ENCODE data around the gene GPR3. TPM values are rescaled to one million over a fixed set of nuclear protein-coding genes. Genes with fewer than 3 reads are reported as not detected.

The GPR3 gene
- total and polyA plus RNA-seq, 4 donors = under 0.01 to 0.30 TPM; not detected in 2

GRCh38 chr1:27350663-27351540, 41.5 kb upstream of the GPR3 start:
- Histone ChIP-seq H3K4me1 (ENCODE audit: control insufficient read depth in 4 of 4, insufficient read depth in 4 of 4, low read length in 3 of 4) (peaks cover 3 to 27% (median 17%) of the 10 kb centered on the region in 4 donors), H3K9ac (ENCODE audit: low read depth in 1 of 2, low read length in 2 of 2) (no peak overlapping the region), H3K9me3 (ENCODE audit: control insufficient read depth in 4 of 4, low read length in 3 of 4) (no peaks in the 10 kb centered on the region), H3K4me3 (ENCODE audit: low read depth in 1 of 3, low read length in 3 of 3) (peak overlapping the region in 1 of 3 donors; percentile 19), H3K36me3 (ENCODE audit: control insufficient read depth in 4 of 4, insufficient read depth in 3 of 4, low read depth in 1 of 4, low read length in 3 of 4) (no peaks in the 10 kb centered on the region), H3K27me3 (ENCODE audit: control insufficient read depth in 4 of 4, insufficient read depth in 4 of 4, low read length in 3 of 4) (no peaks in the 10 kb centered on the region), H3K27ac (ENCODE audit: low read depth in 1 of 2, low read length in 2 of 2) (no peak overlapping the region)
- DNase-seq (ENCODE audit: low spot score) = no peak
- TF ChIP-seq GABPA (IDR thresholded peaks at IDR 0.05 in 1 of 2, conservative IDR thresholded peaks at IDR 0.05 in 1 of 2) (no peak), ZBTB33 (IDR thresholded peaks at IDR 0.05) (no peak), TAF1 (conservative IDR thresholded peaks at IDR 0.05) (no peak), EGR1 (IDR thresholded peaks at IDR 0.05; ENCODE audit: low read depth in 2 of 2) (no peak)
- 30% methylated on average over 62 of the region's 62 CpGs for WGBS

GRCh38 chr1:27351541-27352107, 40.8 kb upstream of the GPR3 start:
- Histone ChIP-seq H3K4me1 (ENCODE audit: control insufficient read depth in 4 of 4, insufficient read depth in 4 of 4, low read length in 3 of 4) (peaks cover 3 to 27% (median 17%) of the 10 kb centered on the region in 4 donors), H3K36me3 (ENCODE audit: control insufficient read depth in 4 of 4, insufficient read depth in 3 of 4, low read depth in 1 of 4, low read length in 3 of 4) (no peaks in the 10 kb centered on the region), H3K9me3 (ENCODE audit: control insufficient read depth in 4 of 4, low read length in 3 of 4) (no peaks in the 10 kb centered on the region), H3K4me3 (ENCODE audit: low read depth in 1 of 3, low read length in 3 of 3) (no peak overlapping the region), H3K27ac (ENCODE audit: low read depth in 1 of 2, low read length in 2 of 2) (no peak overlapping the region), H3K27me3 (ENCODE audit: control insufficient read depth in 4 of 4, insufficient read depth in 4 of 4, low read length in 3 of 4) (no peaks in the 10 kb centered on the region), H3K9ac (ENCODE audit: low read depth in 1 of 2, low read length in 2 of 2) (no peak overlapping the region)
- no peak for DNase-seq (ENCODE audit: low spot score)
- 43% methylated on average over 8 of the region's 8 CpGs for WGBS
- peak in 1 of 2 donors; percentile 40 for TF ChIP-seq HNF4A (conservative IDR thresholded peaks at IDR 0.05)
- no peak for TF ChIP-seq FOXA1 (IDR thresholded peaks at IDR 0.05)
- TF ChIP-seq EGR1 (IDR thresholded peaks at IDR 0.05; ENCODE audit: low read depth in 2 of 2) = no peak

- Histone ChIP-seq H3K4me3 (ENCODE audit: low read depth in 1 of 3, low read length in 3 of 3) (no peak overlapping the region), H3K9ac (ENCODE audit: low read depth in 1 of 2, low read length in 2 of 2) (no peak overlapping the region), H3K9me3 (ENCODE audit: control insufficient read depth in 4 of 4, low read length in 3 of 4) (no peaks in the 10 kb centered on the region), H3K27ac (ENCODE audit: low read depth in 1 of 2, low read length in 2 of 2) (no peak overlapping the region), H3K27me3 (ENCODE audit: control insufficient read depth in 4 of 4, insufficient read depth in 4 of 4, low read length in 3 of 4) (no peaks in the 10 kb centered on the region), H3K36me3 (ENCODE audit: control insufficient read depth in 4 of 4, insufficient read depth in 3 of 4, low read depth in 1 of 4, low read length in 3 of 4) (no peaks in the 10 kb centered on the region), H3K4me1 (ENCODE audit: control insufficient read depth in 4 of 4, insufficient read depth in 4 of 4, low read length in 3 of 4) (peaks cover 3 to 31% (median 22%) of the 10 kb centered on the region in 4 donors)
- no peak for TF ChIP-seq HNF4G (IDR thresholded peaks at IDR 0.05)
- no peak for TF ChIP-seq FOXA1 (IDR thresholded peaks at IDR 0.05)
- DNase-seq (ENCODE audit: low spot score) = no peak
- 93% methylated on average over 13 of the region's 13 CpGs for WGBS
Observed at GRCh38 chr1:27353166-27353565, 39.3 kb upstream of the GPR3 start.

GRCh38 chr1:27353629-27354028, 38.8 kb upstream of the GPR3 start:
- DNase-seq (ENCODE audit: low spot score) = no peak
- Histone ChIP-seq H3K27ac (ENCODE audit: low read depth in 1 of 2, low read length in 2 of 2) (no peak overlapping the region), H3K27me3 (ENCODE audit: control insufficient read depth in 4 of 4, insufficient read depth in 4 of 4, low read length in 3 of 4) (no peaks in the 10 kb centered on the region), H3K9ac (ENCODE audit: low read depth in 1 of 2, low read length in 2 of 2) (no peak overlapping the region), H3K9me3 (ENCODE audit: control insufficient read depth in 4 of 4, low read length in 3 of 4) (no peaks in the 10 kb centered on the region), H3K36me3 (ENCODE audit: control insufficient read depth in 4 of 4, insufficient read depth in 3 of 4, low read depth in 1 of 4, low read length in 3 of 4) (no peaks in the 10 kb centered on the region), H3K4me3 (ENCODE audit: low read depth in 1 of 3, low read length in 3 of 3) (no peak overlapping the region), H3K4me1 (ENCODE audit: control insufficient read depth in 4 of 4, insufficient read depth in 4 of 4, low read length in 3 of 4) (peaks cover 3 to 31% (median 22%) of the 10 kb centered on the region in 4 donors)
- TF ChIP-seq REST (IDR thresholded peaks at IDR 0.05) (no peak), GABPA (IDR thresholded peaks at IDR 0.05 in 1 of 2, conservative IDR thresholded peaks at IDR 0.05 in 1 of 2) (no peak), FOXA1 (IDR thresholded peaks at IDR 0.05) (no peak), RAD21 (IDR thresholded peaks at IDR 0.05) (no peak), FOXA2 (IDR thresholded peaks at IDR 0.05) (no peak), RXRA (IDR thresholded peaks at IDR 0.05) (no peak), CTCF (IDR thresholded peaks at IDR 0.05; ENCODE audit: low read depth, low read length, missing input control) (no peak)
- WGBS = 91% methylated on average over 3 of the region's 3 CpGs
